Right lobe of liver (tissue), 6 donors: Measurements from ENCODE around the gene CASP3. TPM values are rescaled to one million over a fixed set of nuclear protein-coding genes. Genes with fewer than 3 reads are reported as not detected.
"Not testable (repeated sequence)": the region's sequence is repeated elsewhere in the genome, so short reads cannot be mapped to it uniquely, and the experiment has no call there.

Experiments used
- ATAC-seq, 4 donors: fragments of 200-7000 bp; cut with Tn5 transposase; one replicate each; pipeline ENCODE4 v1.9.1; 2020; ENCODE audit warnings: mild to moderate bottlenecking in 4 of 4, moderate library complexity in 4 of 4
- DNase-seq, 3 donors: peaks; one replicate each; pipeline ENCODE4 v3.0.0-alpha.2; 2020
- H3K27ac ChIP-seq, 3 donors: fragments of 200-600 bp; one replicate each; pipeline ENCODE4 v1.8.0; 2022
- H3K27me3 ChIP-seq, 2 donors: fragments of 200-600 bp; one replicate each; pipeline ENCODE4 v1.8.0; 2022
- H3K36me3 ChIP-seq, 4 donors: fragments of 200-600 bp; sonication (generic) in 1 of 4; one replicate each; pipeline versions ENCODE4 v1.5.1 to v1.8.0; 2017 to 2022; ENCODE audit warnings: control low read depth in 1 of 4
- H3K4me1 ChIP-seq, 4 donors: fragments of 200-600 bp; sonication (generic) in 1 of 4; one replicate each; pipeline versions ENCODE4 v1.5.1 to v1.8.0; 2017 to 2022; ENCODE audit warnings: control low read depth in 1 of 4
- H3K4me3 ChIP-seq, 3 donors: fragments of 200-600 bp; one replicate each; pipeline ENCODE4 v1.8.0; 2022
- H3K9me3 ChIP-seq, 4 donors: fragments of 200-600 bp; sonication (generic) in 1 of 4; one replicate each; pipeline versions ENCODE4 v1.5.1 to v1.8.0; 2017 to 2022; ENCODE audit warnings: control low read depth in 1 of 4
- POLR2A ChIP-seq: fragments of 450-650 bp; IDR thresholded peaks from one replicate; pipeline ENCODE4 v1.6.1; 2017; ENCODE audit warnings: antibody characterized with exemption, mild to moderate bottlenecking
- WGBS: methylation state at CpG from one replicate; pipeline ENCODE4 v1.1.6; 2018; ENCODE audit warnings: low coverage, low lambda C conversion rate; ENCODE audit not compliant: insufficient coverage; ENCODE audit errors: missing lambda C conversion rate; 5-methylcytosine and 5-hydroxymethylcytosine counted together
- intact Hi-C, 2 donors: fragments of 100-400 bp; cut with DNase I; formaldehyde crosslinking; loops; one replicate each; pipeline versions ENCODE4 v1.11.2 to v1.14.1; 2022
- total RNA-seq, 6 experiments: library from RNA; depleted of rRNA in 2 of 6; stranded (reverse); fragments of >200 nt in 2 of 6; fragmentation: NEBNext Ultra II Directional in 3 of 6; extraction: Animal tissue kit (Norgen Biotek cat#: 25700) in 3 of 6; gene quantifications; one replicate each; pipeline versions ENCODE4 v1.1.0 to v1.2.4, GENCODE V29; 2016 to 2023
- TF ChIP-seq, protein P1 (sequence below), 4 donors: fragments of 200-600 bp in 3 of 4; fragments of 450-650 bp in 1 of 4; IDR thresholded peaks; one replicate each; pipeline versions ENCODE4 v1.5.1 to v1.8.0; 2016 to 2022; ENCODE audit warnings: antibody characterized with exemption in 4 of 4, mild to moderate bottlenecking in 2 of 4
- donor health status: DM: no; HTN: yes; CAD: no.
- donor health status: DM: no; HTN: no; CAD: no.
- donor health status: DM: no; HTN: no; CAD: no.
- donor health status: DM: no; HTN: yes; CAD: no.
- donor health status: DM: no; HTN: yes; CAD: no.

The CASP3 gene
- total RNA-seq, 6 experiments from 2014 or later: 9.6 to 19.6 (median 13.2) TPM

- intact Hi-C loops: no loop called here
- H3K4me1 ChIP-seq: peaks cover 0 to 11% (median 5%) of the 10 kb centered on the region in 4 donors
- no peak overlapping the region for H3K27ac ChIP-seq
- ATAC-seq (peak; percentile 64 to 93 (median 85)), DNase-seq (no peak)
- 40% methylated on average over 3 of the region's 3 CpGs for WGBS
- H3K36me3 ChIP-seq: peaks cover 0 to 65% (median 13%) of the 10 kb centered on the region in 4 donors
- TF ChIP-seq, protein P1, sequence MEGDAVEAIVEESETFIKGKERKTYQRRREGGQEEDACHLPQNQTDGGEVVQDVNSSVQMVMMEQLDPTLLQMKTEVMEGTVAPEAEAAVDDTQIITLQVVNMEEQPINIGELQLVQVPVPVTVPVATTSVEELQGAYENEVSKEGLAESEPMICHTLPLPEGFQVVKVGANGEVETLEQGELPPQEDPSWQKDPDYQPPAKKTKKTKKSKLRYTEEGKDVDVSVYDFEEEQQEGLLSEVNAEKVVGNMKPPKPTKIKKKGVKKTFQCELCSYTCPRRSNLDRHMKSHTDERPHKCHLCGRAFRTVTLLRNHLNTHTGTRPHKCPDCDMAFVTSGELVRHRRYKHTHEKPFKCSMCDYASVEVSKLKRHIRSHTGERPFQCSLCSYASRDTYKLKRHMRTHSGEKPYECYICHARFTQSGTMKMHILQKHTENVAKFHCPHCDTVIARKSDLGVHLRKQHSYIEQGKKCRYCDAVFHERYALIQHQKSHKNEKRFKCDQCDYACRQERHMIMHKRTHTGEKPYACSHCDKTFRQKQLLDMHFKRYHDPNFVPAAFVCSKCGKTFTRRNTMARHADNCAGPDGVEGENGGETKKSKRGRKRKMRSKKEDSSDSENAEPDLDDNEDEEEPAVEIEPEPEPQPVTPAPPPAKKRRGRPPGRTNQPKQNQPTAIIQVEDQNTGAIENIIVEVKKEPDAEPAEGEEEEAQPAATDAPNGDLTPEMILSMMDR (IDR thresholded peaks at IDR 0.05): no peak
- TF ChIP-seq POLR2A: no peak
- no peak overlapping the region for H3K4me3 ChIP-seq
- no peaks in the 10 kb centered on the region for H3K9me3 ChIP-seq
- no peaks in the 10 kb centered on the region for H3K27me3 ChIP-seq
Observed at GRCh38 chr4:184635381-184635780, 13.9 kb downstream of the CASP3 start.

DNA sequence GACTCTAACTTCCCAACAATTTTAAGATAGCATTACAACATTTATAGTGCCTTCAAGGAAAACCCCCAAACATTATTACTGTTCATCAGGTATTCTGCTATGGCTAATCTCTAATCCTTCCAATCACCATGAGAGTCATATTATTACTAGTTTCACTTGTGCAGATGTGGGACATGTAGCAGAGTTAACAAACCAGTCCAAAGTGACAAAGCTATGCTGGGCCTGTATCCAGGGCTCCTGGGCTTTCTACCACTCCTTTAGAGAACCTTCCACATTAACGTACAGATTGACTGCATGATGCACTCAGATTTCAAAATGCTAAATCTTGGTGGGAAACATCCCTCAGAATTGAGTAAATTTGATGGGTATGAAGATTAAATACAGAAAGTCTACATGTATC, 16.4 kb downstream of the CASP3 start:
- no peak for DNase-seq
- H3K27me3 ChIP-seq: no peaks in the 10 kb centered on the region
- TF ChIP-seq POLR2A: no peak
- TF ChIP-seq, protein P1 (IDR thresholded peaks at IDR 0.05): no peak
- ATAC-seq: peak in 2 of 4 donors; percentile 59 to 67
- no peak overlapping the region for H3K27ac ChIP-seq
- H3K36me3 ChIP-seq: peaks cover 0 to 83% (median 23%) of the 10 kb centered on the region in 4 donors
- 36% methylated on average over 1 of the region's 1 CpG for WGBS
- intact Hi-C loops: no loop called here
- no peaks in the 10 kb centered on the region for H3K9me3 ChIP-seq
- no peak overlapping the region for H3K4me3 ChIP-seq
- peaks cover 0 to 11% (median 4%) of the 10 kb centered on the region in 4 donors for H3K4me1 ChIP-seq

DNA sequence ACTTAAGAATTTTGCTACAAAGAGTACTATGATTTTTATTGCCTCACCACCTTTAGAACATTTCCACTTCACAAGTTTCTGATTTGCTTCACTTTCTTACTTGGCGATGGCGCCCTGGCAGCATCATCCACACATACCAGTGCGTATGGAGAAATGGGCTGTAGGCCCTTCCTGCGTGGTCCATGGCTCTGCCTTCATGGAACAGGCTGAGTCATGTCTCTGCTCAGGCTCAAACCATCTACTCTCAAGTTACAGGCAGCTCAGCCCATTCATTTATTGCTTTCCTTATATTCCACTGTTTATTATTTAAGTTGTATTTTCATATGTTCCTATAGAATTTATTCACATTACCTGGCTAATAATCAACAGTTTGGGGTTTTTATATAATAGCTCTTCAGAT, 21.1 kb downstream of the CASP3 start:
- peaks cover 0 to 52% (median 17%) of the 10 kb centered on the region in 4 donors for H3K36me3 ChIP-seq
- no peak overlapping the region for H3K4me3 ChIP-seq
- H3K4me1 ChIP-seq: peaks cover 0 to 8% (median 0%) of the 10 kb centered on the region in 4 donors
- H3K9me3 ChIP-seq: no peaks in the 10 kb centered on the region
- ATAC-seq: no peak
- WGBS: 100% methylated on average over 4 of the region's 4 CpGs
- TF ChIP-seq POLR2A: no peak
- TF ChIP-seq, protein P1 (IDR thresholded peaks at IDR 0.05): no peak
- no peak overlapping the region for H3K27ac ChIP-seq
- DNase-seq: no peak
- intact Hi-C loops: no loop called here
- H3K27me3 ChIP-seq: no peaks in the 10 kb centered on the region

DNA sequence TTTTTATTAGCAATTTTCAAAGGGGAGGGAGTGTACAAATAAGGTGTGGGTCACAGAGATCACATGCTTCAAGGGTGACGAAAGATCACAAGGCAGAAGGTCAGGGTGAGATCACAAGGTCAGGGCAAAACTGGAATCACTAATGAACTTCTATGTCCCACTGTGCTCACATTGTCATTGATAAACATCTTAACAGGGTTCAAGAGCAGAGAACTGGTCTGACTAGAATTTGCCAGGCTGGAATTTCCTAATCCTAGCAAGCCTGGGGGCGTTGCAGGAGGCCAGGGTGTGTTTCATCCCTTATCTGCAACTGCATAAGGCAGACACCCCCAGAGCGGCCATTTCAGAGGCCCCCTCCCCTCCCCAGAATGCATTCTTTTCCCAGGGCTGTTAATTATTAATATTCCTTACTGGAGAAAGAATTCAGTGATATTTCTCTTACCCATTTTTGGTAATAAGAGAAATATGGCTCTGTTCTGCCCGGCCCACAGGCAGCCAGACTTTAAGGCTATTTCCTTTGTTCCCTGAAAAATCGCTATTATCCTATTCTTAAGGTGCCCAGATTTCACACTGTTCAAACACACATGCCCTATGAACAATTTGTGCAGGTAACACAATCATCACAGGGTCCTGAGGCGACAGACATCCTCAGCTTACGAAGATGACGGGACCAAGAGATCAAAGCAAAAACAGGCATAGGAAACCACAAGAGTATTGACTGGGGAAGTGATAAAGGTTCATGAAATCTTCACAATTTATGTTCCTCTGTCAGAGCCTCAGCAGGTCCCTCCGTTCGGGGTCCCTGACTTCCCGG, 23.3 kb downstream of the CASP3 start:
- DNase-seq, intact Hi-C loops: not testable (repeated sequence)
- WGBS: 69% methylated on average over 10 of the region's 11 CpGs

DNA sequence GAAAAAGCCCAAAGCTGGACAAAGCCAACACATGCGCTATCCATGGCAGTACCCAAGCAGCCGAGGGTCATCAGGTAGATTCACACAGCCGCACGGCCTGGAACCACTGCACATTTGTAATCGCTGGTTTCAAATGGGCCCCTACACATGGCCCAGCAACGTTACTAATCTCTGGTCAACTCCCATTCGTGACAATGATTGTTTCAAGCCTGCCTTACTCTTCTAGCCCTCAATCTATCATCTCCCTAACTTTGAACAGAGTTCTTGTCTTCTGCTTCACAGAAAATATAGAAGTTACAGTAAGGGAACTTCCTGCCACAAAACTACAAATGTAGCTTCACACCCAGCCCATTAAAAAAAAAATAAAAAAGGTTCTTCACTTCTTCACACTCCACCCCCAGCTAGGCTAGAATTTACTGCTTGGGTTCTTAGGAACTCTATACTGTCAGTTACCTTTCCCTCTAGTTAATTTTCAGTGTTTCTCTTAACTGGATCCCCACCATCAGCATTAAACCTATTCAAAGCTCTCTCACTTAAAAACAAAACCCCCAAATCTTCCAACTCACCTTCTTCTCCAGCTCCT, 24.2 kb downstream of the CASP3 start:
- Histone ChIP-seq H3K4me1 (peaks cover 0 to 8% (median 0%) of the 10 kb centered on the region in 4 donors), H3K27ac (peak overlapping the region in 1 of 3 donors; percentile 42), H3K36me3 (peaks cover 0 to 24% (median 9%) of the 10 kb centered on the region in 4 donors), H3K27me3 (no peaks in the 10 kb centered on the region), H3K4me3 (peak overlapping the region in 1 of 3 donors; percentile 3), H3K9me3 (no peaks in the 10 kb centered on the region)
- intact Hi-C loops: no loop called here
- TF ChIP-seq, protein P1 (IDR thresholded peaks at IDR 0.05): no peak
- TF ChIP-seq POLR2A: no peak
- ATAC-seq (peak in 1 of 4 donors; percentile 29), DNase-seq (no peak)
- 72% methylated on average over 5 of the region's 7 CpGs for WGBS

More for the DNA sequence above, 23.3 kb downstream of the CASP3 start:
- not testable (repeated sequence) for H3K27me3 ChIP-seq, H3K4me1 ChIP-seq, H3K9me3 ChIP-seq, H3K4me3 ChIP-seq, ATAC-seq
- H3K36me3 ChIP-seq: peaks cover 0 to 33% (median 14%) of the 10 kb centered on the region in 4 donors
- H3K27ac ChIP-seq: peak overlapping the region in 1 of 3 donors; percentile 36

- H3K4me3 ChIP-seq: peak overlapping the region in 1 of 3 donors; percentile 3
- H3K27me3 ChIP-seq, H3K27ac ChIP-seq, H3K9me3 ChIP-seq, intact Hi-C loops, H3K4me1 ChIP-seq, ATAC-seq, DNase-seq: not testable (repeated sequence)
- H3K36me3 ChIP-seq: peaks cover 0 to 18% (median 6%) of the 10 kb centered on the region in 4 donors
- 100% methylated on average over 3 of the region's 3 CpGs for WGBS
Observed at GRCh38 chr4:184624504-184624903, 24.7 kb downstream of the CASP3 start.
